ENCODE results near the gene BCAN. TPM values are rescaled to one million over a fixed set of nuclear protein-coding genes. Genes with fewer than 3 reads are reported as not detected.
A peak's percentile ranks its signal among the peaks of the same experiment; 100 is the strongest.

BCAN gene
- total and polyA plus RNA-seq, 8 donors: 0.34 to 0.87 (median 0.61) TPM

- H3K4me3 ChIP-seq: peak overlapping the region in 1 of 2 donors; percentile 19
- ATAC-seq (peak; percentile 91), DNase-seq (peak; percentile 84 to 97 (median 94))
- intact Hi-C loops (cut with DNase I): no loop called here
- H3K27me3 ChIP-seq: peaks cover 15 to 41% of the 10 kb centered on the region in 2 donors
- H3K4me1 ChIP-seq: peaks cover 46 to 80% of the 10 kb centered on the region in 2 donors
- no peaks in the 10 kb centered on the region for H3K9me3 ChIP-seq
- H3K27ac ChIP-seq: peak overlapping the region; percentile 71 to 72
- peak; percentile 94 for TF ChIP-seq CTCF (IDR thresholded peaks at IDR 0.05)
- H3K36me3 ChIP-seq: no peaks in the 10 kb centered on the region
These were observed 18.3 kb downstream of the BCAN start for GRCh38 chr1:156659988-156660751.

GRCh38 chr1:156660752-156661112, 18.8 kb downstream of the BCAN start:
- intact Hi-C loops (cut with DNase I): no loop called here
- ATAC-seq (peak; percentile 3), DNase-seq (no peak)
- Histone ChIP-seq H3K9me3 (no peaks in the 10 kb centered on the region), H3K27me3 (peaks cover 15 to 36% of the 10 kb centered on the region in 2 donors), H3K36me3 (no peaks in the 10 kb centered on the region), H3K4me3 (peak overlapping the region in 1 of 2 donors; percentile 19), H3K27ac (peak overlapping the region; percentile 71 to 72), H3K4me1 (peaks cover 49 to 86% of the 10 kb centered on the region in 2 donors)
- TF ChIP-seq CTCF (IDR thresholded peaks at IDR 0.05): no peak

- H3K9me3 ChIP-seq: no peaks in the 10 kb centered on the region
- no peaks in the 10 kb centered on the region for H3K36me3 ChIP-seq
- intact Hi-C loops (cut with DNase I): no loop called here
- ATAC-seq (no peak), DNase-seq (no peak)
- H3K27me3 ChIP-seq: peaks cover under 1 to 21% of the 10 kb centered on the region in 2 donors
- peak overlapping the region; percentile 68 to 73 for H3K27ac ChIP-seq
- peaks cover 48 to 91% of the 10 kb centered on the region in 2 donors for H3K4me1 ChIP-seq
- no peak overlapping the region for H3K4me3 ChIP-seq
- TF ChIP-seq CTCF (IDR thresholded peaks at IDR 0.05): no peak
These were observed 20.3 kb downstream of the BCAN start for GRCh38 chr1:156662005-156662799.

GRCh38 chr1:156662800-156663055, 20.8 kb downstream of the BCAN start:
- Histone ChIP-seq H3K4me1 (peaks cover 48 to 90% of the 10 kb centered on the region in 2 donors), H3K27ac (peak overlapping the region; percentile 68 to 73)
- intact Hi-C loops (cut with DNase I): no loop called here

More at GRCh38 chr1:156662800-156663055, 20.8 kb downstream of the BCAN start:
- TF ChIP-seq CTCF (IDR thresholded peaks at IDR 0.05): no peak
- H3K27me3 ChIP-seq: peaks cover 0 to 16% of the 10 kb centered on the region in 2 donors
- ATAC-seq: no peak
- H3K4me3 ChIP-seq: no peak overlapping the region
- DNase-seq: no peak
- H3K36me3 ChIP-seq: no peaks in the 10 kb centered on the region
- H3K9me3 ChIP-seq: no peaks in the 10 kb centered on the region
